PC-9 (cell line): ENCODE measurements around the gene ZMAT3. TPM values are rescaled to one million over a fixed set of nuclear protein-coding genes. Genes with fewer than 3 reads are reported as not detected.

ENCODE experiments used
- BruUV-seq: library from RNA; stranded (reverse); fragments of 400-500 nt; replicated peaks from 2 replicates; lab custom pipeline; 2021; lab: Mats Ljungman, UMichigan
- CTCF ChIA-PET: fragments of 300-600 bp; sonication (Branson Sonifier 250); formaldehyde crosslinking; loops from one replicate; lab custom pipeline; 2022; ENCODE audit warnings: antibody characterized with exemption; lab: Charles Lee
- POLR2A ChIA-PET: fragments of 300-600 bp; sonication (Branson Sonifier 250); formaldehyde crosslinking; loops from one replicate; lab custom pipeline; 2022; ENCODE audit warnings: antibody characterized with exemption; ENCODE audit not compliant: unreplicated experiment; lab: Charles Lee
- DNase-seq, 2 experiments: peaks; one replicate each; pipeline versions ENCODE4 v3.0.0 to v3.0.0-alpha.2; 2015 to 2022; ENCODE audit warnings: mixed read lengths in 1 of 2
- H2AFZ ChIP-seq: fragments of 200-600 bp; sonication (generic); 2 replicates; pipeline ENCODE4 v1.8.1; 2017; ENCODE audit warnings: antibody characterized with exemption
- H3F3A ChIP-seq: fragments of 200-600 bp; sonication (generic); 2 replicates; pipeline ENCODE4 v1.8.1; 2017; ENCODE audit warnings: antibody characterized with exemption, mild to moderate bottlenecking, low read depth; ENCODE audit not compliant: insufficient read depth
- H3K27ac ChIP-seq: fragments of 200-600 bp; sonication (generic); 2 replicates; pipeline ENCODE4 v1.6.1; 2016; ENCODE audit warnings: mixed run types
- H3K27me3 ChIP-seq: fragments of 200-600 bp; sonication (generic); 2 replicates; pipeline ENCODE4 v1.6.1; 2016; ENCODE audit warnings: low read depth, mixed run types; ENCODE audit not compliant: insufficient read depth
- H3K36me3 ChIP-seq: fragments of 200-600 bp; sonication (generic); 2 replicates; pipeline ENCODE4 v1.6.1; 2016; ENCODE audit warnings: low read depth, mixed run types
- H3K4me1 ChIP-seq: fragments of 200-600 bp; sonication (generic); replicated peaks from 2 replicates; pipeline ENCODE4 v1.6.1; 2016; ENCODE audit warnings: mixed run types; ENCODE audit not compliant: insufficient read depth
- H3K4me2 ChIP-seq: fragments of 200-600 bp; sonication (generic); 2 replicates; pipeline ENCODE4 v1.6.1; 2017; ENCODE audit warnings: mixed run types
- H3K4me3 ChIP-seq: fragments of 200-600 bp; sonication (generic); 2 replicates; pipeline ENCODE4 v1.6.1; 2016; ENCODE audit warnings: mixed run types
- H3K79me2 ChIP-seq: fragments of 200-600 bp; sonication (generic); 2 replicates; pipeline ENCODE4 v1.6.1; 2017; ENCODE audit warnings: low read depth, mixed run types
- H3K9me2 ChIP-seq: fragments of 200-600 bp; sonication (generic); 2 replicates; pipeline ENCODE4 v1.8.1; 2017; ENCODE audit warnings: mild to moderate bottlenecking; ENCODE audit not compliant: insufficient read depth
- H3K9me3 ChIP-seq: fragments of 200-600 bp; sonication (generic); 2 replicates; pipeline ENCODE4 v1.8.1; 2016; ENCODE audit warnings: low read depth; ENCODE audit not compliant: insufficient read depth
- H4K20me1 ChIP-seq: fragments of 200-600 bp; sonication (generic); 2 replicates; pipeline ENCODE4 v1.8.1; 2017; ENCODE audit not compliant: insufficient read depth
- EZH2 ChIP-seq: fragments of 200-600 bp; sonication (generic); IDR thresholded peaks from 2 replicates; pipeline ENCODE4 v1.8.0; 2017; ENCODE audit warnings: antibody characterized with exemption, low read depth
- intact Hi-C: fragments of 100-400 bp; cut with micrococcal nuclease; formaldehyde crosslinking; loops from one replicate; pipeline ENCODE4 v1.10.0; 2022; ENCODE audit not compliant: unreplicated experiment
- total RNA-seq: library from RNA; stranded (reverse); gene quantifications from 2 replicates; pipeline ENCODE4 v1.2.3, GENCODE V29; 2021
- TF ChIP-seq, protein P1 (sequence below): fragments of 200-600 bp; sonication (generic); conservative IDR thresholded peaks from 2 replicates; pipeline ENCODE4 v1.6.1; 2017; ENCODE audit warnings: mixed run types, antibody characterized with exemption, mild to moderate bottlenecking, moderate library complexity

Gene ZMAT3
- total RNA-seq, 1 experiment from 2014 or later, result 5.9 TPM

DNA sequence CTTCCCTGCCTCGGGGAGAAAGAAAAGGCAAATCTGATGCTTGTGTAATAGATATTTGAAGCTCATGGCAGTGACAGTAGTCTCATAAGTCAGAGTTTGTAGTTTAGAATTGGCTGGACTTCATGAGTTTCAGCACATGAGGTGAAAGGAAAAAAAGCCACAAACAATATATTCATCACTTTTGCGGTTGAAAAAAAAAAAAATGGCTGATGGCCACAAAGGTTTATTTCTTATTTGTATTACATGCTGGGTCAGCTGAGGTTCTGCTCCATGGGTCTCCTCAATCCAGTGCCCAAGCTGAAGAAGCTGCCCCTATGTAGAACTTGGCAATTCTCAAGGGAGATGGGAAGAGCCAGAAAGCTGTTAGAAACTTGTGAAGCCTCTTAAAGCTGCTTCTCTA lies 2.2 kb upstream of the ZMAT3 start:
- no peak for DNase-seq
- peaks cover 19% of the 10 kb centered on the region for H3K4me1 ChIP-seq
- TF ChIP-seq EZH2, result no peak
- TF ChIP-seq, protein P1, sequence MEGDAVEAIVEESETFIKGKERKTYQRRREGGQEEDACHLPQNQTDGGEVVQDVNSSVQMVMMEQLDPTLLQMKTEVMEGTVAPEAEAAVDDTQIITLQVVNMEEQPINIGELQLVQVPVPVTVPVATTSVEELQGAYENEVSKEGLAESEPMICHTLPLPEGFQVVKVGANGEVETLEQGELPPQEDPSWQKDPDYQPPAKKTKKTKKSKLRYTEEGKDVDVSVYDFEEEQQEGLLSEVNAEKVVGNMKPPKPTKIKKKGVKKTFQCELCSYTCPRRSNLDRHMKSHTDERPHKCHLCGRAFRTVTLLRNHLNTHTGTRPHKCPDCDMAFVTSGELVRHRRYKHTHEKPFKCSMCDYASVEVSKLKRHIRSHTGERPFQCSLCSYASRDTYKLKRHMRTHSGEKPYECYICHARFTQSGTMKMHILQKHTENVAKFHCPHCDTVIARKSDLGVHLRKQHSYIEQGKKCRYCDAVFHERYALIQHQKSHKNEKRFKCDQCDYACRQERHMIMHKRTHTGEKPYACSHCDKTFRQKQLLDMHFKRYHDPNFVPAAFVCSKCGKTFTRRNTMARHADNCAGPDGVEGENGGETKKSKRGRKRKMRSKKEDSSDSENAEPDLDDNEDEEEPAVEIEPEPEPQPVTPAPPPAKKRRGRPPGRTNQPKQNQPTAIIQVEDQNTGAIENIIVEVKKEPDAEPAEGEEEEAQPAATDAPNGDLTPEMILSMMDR, result no peak
- no peak overlapping the region for H3K27ac ChIP-seq
- intact Hi-C loops, result no loop called here
- no peaks in the 10 kb centered on the region; the same call in 1 of the 2 replicates for H3K9me2 ChIP-seq
- no peaks in the 10 kb centered on the region for H3K36me3 ChIP-seq
- no peaks in the 10 kb centered on the region for H3K9me3 ChIP-seq
- CTCF ChIA-PET, result no interaction called here
- no peaks in the 10 kb centered on the region for H3K27me3 ChIP-seq
- H3K79me2 ChIP-seq, result 0 out of 2 replicates have a peak, but pooled peaks cover 4% of the 10 kb centered on the region
- H4K20me1 ChIP-seq, result no peaks in the 10 kb centered on the region
- peak overlapping the region; percentile 66; the same call in 1 of the 2 replicates for H2AFZ ChIP-seq
- H3F3A ChIP-seq, result no peaks in the 10 kb centered on the region
- H3K4me3 ChIP-seq, result no peak overlapping the region
- no TSS peak for BruUV-seq
- H3K4me2 ChIP-seq, result no peak overlapping the region
- POLR2A ChIA-PET, result no interaction called here

DNA sequence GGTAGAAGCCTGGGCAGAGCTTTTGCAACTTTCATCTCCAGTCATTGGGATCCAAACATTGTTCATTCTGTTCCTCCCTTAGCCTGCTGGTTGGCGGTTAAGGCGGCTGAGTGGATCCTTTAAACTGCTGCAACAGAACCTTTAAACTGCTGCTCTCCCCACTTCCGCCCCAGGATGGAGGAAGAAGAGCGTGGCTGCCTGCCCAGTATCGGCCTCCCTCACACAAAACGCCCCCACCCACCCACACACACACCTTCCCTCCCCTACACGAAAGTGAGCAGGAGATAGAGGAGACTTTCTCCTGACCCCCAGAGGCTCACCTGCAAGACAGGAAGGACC lies 460 bp upstream of the ZMAT3 start:
- H3K9me3 ChIP-seq, result no peaks in the 10 kb centered on the region
- intact Hi-C loops, result no loop called here
- H3F3A ChIP-seq, result no peaks in the 10 kb centered on the region
- no peaks in the 10 kb centered on the region for H3K27me3 ChIP-seq
- no peaks in the 10 kb centered on the region for H4K20me1 ChIP-seq
- no peaks in the 10 kb centered on the region for H3K36me3 ChIP-seq
- peaks cover 19% of the 10 kb centered on the region for H3K4me1 ChIP-seq
- H3K27ac ChIP-seq, result no peak overlapping the region
- peak overlapping the region; percentile 96 for H3K4me3 ChIP-seq
- BruUV-seq, result TSS peak; percentile 99
- ChIA-PET POLR2A (interaction anchor here (0.7 kb wide), 1 partner anchor 230 kb away, joined by 5 read pairs; no protein-coding TSS in a partner anchor), CTCF (interaction anchor here (0.6 kb wide), 1 partner anchor 68 kb away, joined by 9 read pairs; no protein-coding TSS in a partner anchor)
- no peak for DNase-seq
- peak overlapping the region; percentile 99 for H2AFZ ChIP-seq
- H3K9me2 ChIP-seq, result no peaks in the 10 kb centered on the region; the same call in 1 of the 2 replicates
- H3K4me2 ChIP-seq, result peak overlapping the region; percentile 98
- 0 out of 2 replicates have a peak, but pooled peaks cover 4% of the 10 kb centered on the region for H3K79me2 ChIP-seq
- TF ChIP-seq EZH2, result no peak
- TF ChIP-seq, protein P1, result no peak

DNA sequence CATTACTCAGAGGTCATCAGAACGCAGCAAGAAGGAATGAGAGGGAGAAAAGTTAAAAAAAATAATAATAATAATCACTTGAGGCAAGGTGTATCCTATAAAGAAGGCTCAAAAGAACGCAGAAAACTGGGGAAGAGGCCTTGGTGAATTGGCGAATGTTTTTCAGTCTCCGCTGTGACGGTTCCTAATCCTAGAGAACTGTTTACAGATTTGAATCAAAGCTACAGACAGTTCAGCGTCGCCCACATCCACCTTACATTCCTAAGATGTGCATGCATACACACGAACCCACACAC lies 634 bp downstream of the ZMAT3 start:
- Histone ChIP-seq H3K79me2 (0 out of 2 replicates have a peak, but pooled peaks cover 4% of the 10 kb centered on the region), H3K36me3 (no peaks in the 10 kb centered on the region), H3K27ac (no peak overlapping the region), H3K4me1 (peaks cover 19% of the 10 kb centered on the region), H4K20me1 (no peaks in the 10 kb centered on the region), H2AFZ (peak overlapping the region; percentile 99), H3K4me2 (peak overlapping the region; percentile 98), H3K27me3 (no peaks in the 10 kb centered on the region), H3K9me3 (no peaks in the 10 kb centered on the region), H3K4me3 (peak overlapping the region; percentile 96), H3K9me2 (no peaks in the 10 kb centered on the region; the same call in 1 of the 2 replicates), H3F3A (no peaks in the 10 kb centered on the region)
- TF ChIP-seq, protein P1, result no peak
- no peak for TF ChIP-seq EZH2
- CTCF ChIA-PET, result no interaction called here
- POLR2A ChIA-PET, result interaction anchor here (0.5 to 0.6 kb wide), 2 partner anchors 477 to 492 kb away, joined by 3 to 6 read pairs; partner anchors contain the start of gene ACTL6A
- intact Hi-C loops, result loop anchor here (2.0 kb wide), 1 partner anchor 488 kb away; no protein-coding TSS in a partner anchor
- no TSS peak for BruUV-seq
- DNase-seq, result peak in 1 of 2 experiments; percentile 51
